Kidney epithelial cell (primary cell): Measurements from ENCODE around the gene CCL26. TPM values are rescaled to one million over a fixed set of nuclear protein-coding genes. Genes with fewer than 3 reads are reported as not detected.

Source experiments
- DNase-seq: peaks from one replicate; pipeline ENCODE4 v3.0.0-alpha.2; 2010; ENCODE audit warnings: low read depth
- H3K27me3 ChIP-seq: 2 replicates; pipeline ENCODE4 v1.6.0; 2011; ENCODE audit warnings: low read length; ENCODE audit not compliant: control insufficient read depth, insufficient read depth
- H3K36me3 ChIP-seq: 2 replicates; pipeline ENCODE4 v1.5.1; 2011; ENCODE audit warnings: low read length; ENCODE audit not compliant: control insufficient read depth, insufficient read depth
- H3K4me3 ChIP-seq: 2 replicates; pipeline ENCODE4 v1.5.1; 2011; ENCODE audit warnings: low read depth, mild to moderate bottlenecking, control low read depth, low read length
- total RNA-seq: library from RNA; depleted of rRNA; stranded (reverse); fragments of >200 nt; gene quantifications from 2 replicates; pipeline ENCODE4 v1.2.3, GENCODE V29; 2015
- TF ChIP-seq, protein P1 (sequence below): IDR thresholded peaks from 2 replicates; pipeline ENCODE4 v1.5.1; 2011; ENCODE audit warnings: mild to moderate bottlenecking, moderate library complexity, low read length, control low read depth, inconsistent platforms; ENCODE audit not compliant: insufficient read depth, poor library complexity, severe bottlenecking

The CCL26 gene
- total RNA-seq, 1 donor from 2014 or later = not detected

DNA sequence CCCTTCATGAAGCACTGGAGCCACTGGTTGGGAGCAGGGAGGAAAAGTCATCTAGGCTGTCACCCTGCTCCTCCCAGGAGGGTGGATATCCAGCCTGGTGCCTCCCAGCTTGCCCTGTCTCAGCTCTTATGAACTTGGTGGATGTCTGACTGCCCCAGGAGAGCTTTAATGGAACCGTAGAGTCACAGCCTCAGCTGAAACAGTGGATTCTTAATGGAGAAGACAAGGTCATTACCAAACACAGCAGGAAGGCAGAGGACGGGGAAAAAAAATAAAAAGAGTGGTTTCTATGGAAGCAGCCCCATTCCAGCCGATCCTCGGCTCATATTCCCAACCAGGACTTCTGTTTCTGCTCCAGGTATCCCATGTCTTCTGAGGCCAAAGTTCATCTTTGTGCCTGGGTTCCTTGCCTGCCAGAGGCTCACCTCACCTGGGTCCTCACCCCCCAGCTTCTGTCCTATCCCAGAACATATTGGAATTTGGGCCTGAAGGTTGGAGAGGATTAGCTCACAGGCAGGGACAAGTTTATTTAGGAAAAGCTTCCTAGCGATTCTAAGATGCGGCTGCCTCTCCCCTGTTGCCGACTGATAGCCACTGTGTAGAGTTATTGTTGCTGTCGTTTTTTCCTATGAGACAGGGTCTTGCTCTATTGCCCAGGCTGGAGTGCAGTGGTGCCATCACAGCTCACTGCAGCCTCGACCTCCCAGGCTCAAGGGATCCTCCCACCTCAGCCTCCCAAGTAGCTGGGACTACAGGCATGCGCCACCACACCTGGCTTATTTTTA, 15.6 kb downstream of the CCL26 start:
- TF ChIP-seq, protein P1, sequence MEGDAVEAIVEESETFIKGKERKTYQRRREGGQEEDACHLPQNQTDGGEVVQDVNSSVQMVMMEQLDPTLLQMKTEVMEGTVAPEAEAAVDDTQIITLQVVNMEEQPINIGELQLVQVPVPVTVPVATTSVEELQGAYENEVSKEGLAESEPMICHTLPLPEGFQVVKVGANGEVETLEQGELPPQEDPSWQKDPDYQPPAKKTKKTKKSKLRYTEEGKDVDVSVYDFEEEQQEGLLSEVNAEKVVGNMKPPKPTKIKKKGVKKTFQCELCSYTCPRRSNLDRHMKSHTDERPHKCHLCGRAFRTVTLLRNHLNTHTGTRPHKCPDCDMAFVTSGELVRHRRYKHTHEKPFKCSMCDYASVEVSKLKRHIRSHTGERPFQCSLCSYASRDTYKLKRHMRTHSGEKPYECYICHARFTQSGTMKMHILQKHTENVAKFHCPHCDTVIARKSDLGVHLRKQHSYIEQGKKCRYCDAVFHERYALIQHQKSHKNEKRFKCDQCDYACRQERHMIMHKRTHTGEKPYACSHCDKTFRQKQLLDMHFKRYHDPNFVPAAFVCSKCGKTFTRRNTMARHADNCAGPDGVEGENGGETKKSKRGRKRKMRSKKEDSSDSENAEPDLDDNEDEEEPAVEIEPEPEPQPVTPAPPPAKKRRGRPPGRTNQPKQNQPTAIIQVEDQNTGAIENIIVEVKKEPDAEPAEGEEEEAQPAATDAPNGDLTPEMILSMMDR = no peak
- Histone ChIP-seq H3K27me3 (no peaks in the 10 kb centered on the region), H3K36me3 (no peaks in the 10 kb centered on the region), H3K4me3 (no peak overlapping the region)
- no peak for DNase-seq

GRCh38 chr7:75743455-75743859, 28.6 kb downstream of the CCL26 start:
- no peaks in the 10 kb centered on the region for H3K27me3 ChIP-seq
- no peak overlapping the region for H3K4me3 ChIP-seq
- TF ChIP-seq, protein P1 = no peak
- H3K36me3 ChIP-seq = no peaks in the 10 kb centered on the region
- no peak for DNase-seq

DNA sequence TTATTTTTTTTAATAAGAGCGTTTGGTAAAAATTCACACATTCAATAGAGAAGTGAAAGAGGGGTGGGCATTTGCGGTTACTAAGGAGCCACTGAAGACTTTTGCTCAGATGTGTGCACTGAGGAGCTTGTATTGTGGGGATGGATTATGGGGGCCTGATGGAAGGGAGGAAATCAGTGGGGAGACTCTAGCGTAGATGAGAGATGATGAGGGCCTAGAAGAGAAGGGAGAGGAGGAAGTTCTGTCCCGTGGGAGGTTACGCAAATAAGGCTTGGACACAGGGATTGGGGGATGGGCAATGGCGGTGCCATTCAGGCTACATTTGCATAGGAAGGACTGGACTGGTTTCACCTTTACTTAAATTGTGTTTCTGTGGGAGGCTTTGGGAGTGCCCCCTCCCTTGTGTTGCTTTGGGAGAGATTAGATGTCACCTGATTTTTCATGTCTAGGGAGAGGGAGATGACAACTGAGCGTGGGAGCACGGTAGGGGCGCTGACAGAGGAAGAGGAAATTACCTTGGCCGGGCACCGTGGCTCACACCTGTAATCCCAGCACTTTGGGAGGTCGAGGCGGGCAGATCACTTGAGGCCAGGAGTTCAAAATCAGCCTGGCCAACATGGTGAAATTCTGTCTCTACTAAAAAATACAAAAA, 31.0 kb downstream of the CCL26 start:
- H3K27me3 ChIP-seq = no peaks in the 10 kb centered on the region
- no peak overlapping the region for H3K4me3 ChIP-seq
- no peaks in the 10 kb centered on the region for H3K36me3 ChIP-seq
- TF ChIP-seq, protein P1 = no peak
- DNase-seq = no peak

- TF ChIP-seq, protein P1 = no peak
Observed at GRCh38 chr7:75739796-75740672, 32.0 kb downstream of the CCL26 start.

GRCh38 chr7:75738975-75739795, 32.8 kb downstream of the CCL26 start:
- TF ChIP-seq, protein P1 = no peak
- peak overlapping the region; percentile 90 for H3K4me3 ChIP-seq
- H3K36me3 ChIP-seq = no peaks in the 10 kb centered on the region
- no peaks in the 10 kb centered on the region for H3K27me3 ChIP-seq
- peak; percentile 74 for DNase-seq

More at GRCh38 chr7:75739796-75740672, 32.0 kb downstream of the CCL26 start:
- H3K4me3 ChIP-seq = peak overlapping the region; percentile 63
- H3K27me3 ChIP-seq = no peaks in the 10 kb centered on the region
- DNase-seq = no peak
- H3K36me3 ChIP-seq = no peaks in the 10 kb centered on the region
